ENCODE data around the gene LMX1B.

LMX1B gene

DNA sequence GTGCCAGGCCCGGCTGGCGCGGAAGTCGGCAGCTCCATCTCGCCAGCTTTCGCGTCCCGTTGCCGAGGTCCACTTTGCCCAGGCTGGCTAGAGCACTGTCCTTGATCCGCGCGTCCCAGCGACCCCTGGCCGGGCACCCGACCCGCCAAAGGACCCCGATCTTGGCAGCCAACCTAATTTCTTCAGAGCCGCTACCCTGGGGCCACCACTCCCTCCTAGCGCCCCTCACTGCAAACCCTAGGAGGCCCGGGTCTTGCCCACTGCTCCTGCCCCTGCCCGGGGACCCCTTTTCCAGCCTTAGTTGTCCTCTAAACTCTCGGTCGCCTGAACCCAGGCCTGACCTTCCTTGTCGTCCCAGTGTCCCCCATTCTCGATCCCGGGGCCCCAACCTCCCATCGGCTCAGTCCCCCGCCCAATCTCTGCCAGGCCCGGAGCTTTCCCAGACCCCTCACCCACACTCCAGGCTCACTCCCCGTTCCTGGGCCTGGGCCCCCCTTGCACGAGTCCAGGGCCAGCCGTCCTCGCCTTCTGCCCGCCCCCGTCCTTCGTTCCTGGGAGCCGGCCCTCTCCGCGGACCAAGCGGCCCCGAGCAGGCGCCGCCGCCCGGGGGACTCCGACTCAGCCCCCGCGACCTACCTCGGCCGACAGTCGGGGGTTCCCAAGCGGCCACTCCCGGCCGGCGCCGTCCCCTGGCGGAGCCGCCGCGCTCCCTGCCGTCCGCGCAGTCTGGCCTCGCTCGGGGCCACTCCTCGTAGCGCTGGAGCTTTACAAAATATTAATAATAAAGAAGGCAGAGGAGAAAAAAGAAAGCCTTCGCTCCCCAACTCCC is 701 bp upstream of the LMX1B start:
- Histone ChIP-seq H3K9me3 (ENCODE audit: control insufficient read depth, insufficient read depth, low read length) (no peaks in the 10 kb centered on the region), H4K20me1 (ENCODE audit: control insufficient read depth, insufficient read depth, low read depth, low read length) (no peaks in the 10 kb centered on the region), H3K4me1 (ENCODE audit: control insufficient read depth, low read length) (0 out of 2 replicates have a peak, but pooled peaks cover 2% of the 10 kb centered on the region), H3K36me3 (ENCODE audit: control insufficient read depth, low read length) (no peaks in the 10 kb centered on the region), H3K4me2 (ENCODE audit: low read length) (no peak overlapping the region), H3K79me2 (ENCODE audit: control insufficient read depth, low read length) (no peaks in the 10 kb centered on the region), H3K27ac (ENCODE audit: low read depth, low read length) (no peak overlapping the region), H3K9me2 (replicated peaks; ENCODE audit: control insufficient read depth, low read length) (no peaks in the 10 kb centered on the region), H3K27me3 (ENCODE audit: control insufficient read depth, low read length) (peaks cover 18% of the 10 kb centered on the region), H3F3A (ENCODE audit: control insufficient read depth, insufficient read depth) (no peaks in the 10 kb centered on the region), H3K4me3 (ENCODE audit: low read length) (no peak overlapping the region)
- TF ChIP-seq EZH2phosphoT487 (IDR thresholded peaks at IDR 0.05; ENCODE audit: borderline replicate concordance, low read length) = no peak
- TF ChIP-seq, protein P1, sequence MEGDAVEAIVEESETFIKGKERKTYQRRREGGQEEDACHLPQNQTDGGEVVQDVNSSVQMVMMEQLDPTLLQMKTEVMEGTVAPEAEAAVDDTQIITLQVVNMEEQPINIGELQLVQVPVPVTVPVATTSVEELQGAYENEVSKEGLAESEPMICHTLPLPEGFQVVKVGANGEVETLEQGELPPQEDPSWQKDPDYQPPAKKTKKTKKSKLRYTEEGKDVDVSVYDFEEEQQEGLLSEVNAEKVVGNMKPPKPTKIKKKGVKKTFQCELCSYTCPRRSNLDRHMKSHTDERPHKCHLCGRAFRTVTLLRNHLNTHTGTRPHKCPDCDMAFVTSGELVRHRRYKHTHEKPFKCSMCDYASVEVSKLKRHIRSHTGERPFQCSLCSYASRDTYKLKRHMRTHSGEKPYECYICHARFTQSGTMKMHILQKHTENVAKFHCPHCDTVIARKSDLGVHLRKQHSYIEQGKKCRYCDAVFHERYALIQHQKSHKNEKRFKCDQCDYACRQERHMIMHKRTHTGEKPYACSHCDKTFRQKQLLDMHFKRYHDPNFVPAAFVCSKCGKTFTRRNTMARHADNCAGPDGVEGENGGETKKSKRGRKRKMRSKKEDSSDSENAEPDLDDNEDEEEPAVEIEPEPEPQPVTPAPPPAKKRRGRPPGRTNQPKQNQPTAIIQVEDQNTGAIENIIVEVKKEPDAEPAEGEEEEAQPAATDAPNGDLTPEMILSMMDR (IDR thresholded peaks at IDR 0.05; ENCODE audit: low read depth, low read length, poor library complexity, severe bottlenecking) = no peak

DNA sequence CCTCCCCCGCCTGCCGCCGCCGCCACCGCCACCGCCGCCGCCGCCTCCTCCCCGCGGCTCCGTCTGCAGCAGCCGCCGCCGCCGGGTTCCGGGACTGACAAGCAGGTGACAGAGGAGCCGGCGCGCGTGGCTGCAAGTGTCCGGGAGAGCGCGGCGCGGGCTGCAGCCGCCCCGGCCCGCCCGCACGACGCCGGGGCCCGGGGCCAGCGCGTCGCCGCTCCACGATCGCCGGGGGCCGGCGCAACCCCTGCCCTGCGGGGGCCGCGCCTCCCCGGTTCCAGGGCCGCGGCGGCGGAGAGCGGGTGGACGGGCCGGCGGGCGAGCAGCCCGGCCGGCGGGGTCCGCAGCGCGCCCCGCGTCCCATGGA is 343 bp downstream of the LMX1B start:
- Histone ChIP-seq H3K36me3 (ENCODE audit: control insufficient read depth, low read length) (no peaks in the 10 kb centered on the region), H3K27ac (ENCODE audit: low read depth, low read length) (no peak overlapping the region), H3K4me2 (ENCODE audit: low read length) (no peak overlapping the region), H3K4me1 (ENCODE audit: control insufficient read depth, low read length) (0 out of 2 replicates have a peak, but pooled peaks cover 2% of the 10 kb centered on the region), H3K9me2 (replicated peaks; ENCODE audit: control insufficient read depth, low read length) (no peaks in the 10 kb centered on the region), H3K4me3 (ENCODE audit: low read length) (no peak overlapping the region), H3K79me2 (ENCODE audit: control insufficient read depth, low read length) (no peaks in the 10 kb centered on the region), H4K20me1 (ENCODE audit: control insufficient read depth, insufficient read depth, low read depth, low read length) (no peaks in the 10 kb centered on the region), H3K9me3 (ENCODE audit: control insufficient read depth, insufficient read depth, low read length) (no peaks in the 10 kb centered on the region), H3F3A (ENCODE audit: control insufficient read depth, insufficient read depth) (no peaks in the 10 kb centered on the region), H3K27me3 (ENCODE audit: control insufficient read depth, low read length) (peaks cover 28% of the 10 kb centered on the region)
- TF ChIP-seq EZH2phosphoT487 (IDR thresholded peaks at IDR 0.05; ENCODE audit: borderline replicate concordance, low read length) = no peak
- TF ChIP-seq, protein P1 (IDR thresholded peaks at IDR 0.05; ENCODE audit: low read depth, low read length, poor library complexity, severe bottlenecking) = no peak

DNA sequence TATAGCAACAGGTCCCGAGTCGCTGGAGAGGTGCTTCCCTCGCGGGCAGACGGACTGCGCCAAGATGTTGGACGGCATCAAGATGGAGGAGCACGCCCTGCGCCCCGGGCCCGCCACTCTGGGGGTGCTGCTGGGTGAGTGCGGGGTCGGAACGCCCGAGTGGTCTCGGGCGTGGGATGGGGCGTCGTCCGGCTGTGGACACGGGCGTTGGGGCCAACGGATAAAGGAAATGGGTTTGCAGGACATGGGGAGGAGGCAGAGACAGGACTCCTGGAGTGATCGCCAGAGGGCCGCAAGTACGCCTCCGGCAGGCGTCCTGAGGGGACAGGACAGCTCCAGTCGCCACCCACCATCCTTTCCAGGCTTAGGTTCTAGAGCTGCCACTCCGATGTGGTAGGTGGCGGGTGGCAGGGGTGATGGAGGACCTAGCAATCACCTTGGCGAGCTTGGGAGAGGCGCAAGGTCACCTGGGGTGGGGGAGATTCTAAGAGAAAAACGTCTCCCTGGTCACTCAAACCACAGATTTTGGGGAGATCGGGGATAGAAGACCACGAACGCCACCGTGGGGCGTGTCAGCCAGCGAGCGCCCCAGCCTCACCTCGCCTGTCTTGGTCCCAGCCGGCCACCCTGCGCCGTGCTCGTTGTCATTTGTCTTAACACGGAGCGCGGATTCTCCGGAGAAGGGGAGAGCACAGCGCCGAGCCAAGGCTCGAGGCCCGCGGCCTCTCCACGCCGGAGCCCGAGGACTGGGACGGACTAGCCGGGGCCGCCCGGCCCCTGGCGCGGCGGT is 922 bp downstream of the LMX1B start:
- H3K27ac ChIP-seq (ENCODE audit: low read depth, low read length) = no peak overlapping the region
- H3K9me2 ChIP-seq (replicated peaks; ENCODE audit: control insufficient read depth, low read length) = no peaks in the 10 kb centered on the region
- no peaks in the 10 kb centered on the region for H3K79me2 ChIP-seq (ENCODE audit: control insufficient read depth, low read length)
- H3K4me3 ChIP-seq (ENCODE audit: low read length) = no peak overlapping the region
- H4K20me1 ChIP-seq (ENCODE audit: control insufficient read depth, insufficient read depth, low read depth, low read length) = no peaks in the 10 kb centered on the region
- TF ChIP-seq, protein P1 (IDR thresholded peaks at IDR 0.05; ENCODE audit: low read depth, low read length, poor library complexity, severe bottlenecking) = no peak
- TF ChIP-seq EZH2phosphoT487 (IDR thresholded peaks at IDR 0.05; ENCODE audit: borderline replicate concordance, low read length) = no peak
- no peaks in the 10 kb centered on the region for H3K36me3 ChIP-seq (ENCODE audit: control insufficient read depth, low read length)
- H3F3A ChIP-seq (ENCODE audit: control insufficient read depth, insufficient read depth) = no peaks in the 10 kb centered on the region
- 0 out of 2 replicates have a peak, but pooled peaks cover 2% of the 10 kb centered on the region for H3K4me1 ChIP-seq (ENCODE audit: control insufficient read depth, low read length)
- no peak overlapping the region for H3K4me2 ChIP-seq (ENCODE audit: low read length)
- H3K9me3 ChIP-seq (ENCODE audit: control insufficient read depth, insufficient read depth, low read length) = no peaks in the 10 kb centered on the region
- H3K27me3 ChIP-seq (ENCODE audit: control insufficient read depth, low read length) = peaks cover 34% of the 10 kb centered on the region
